Body of pancreas (tissue), 4 donors: ENCODE results near the gene ZNF74. TPM values are rescaled to one million over a fixed set of nuclear protein-coding genes. Genes with fewer than 3 reads are reported as not detected.

Experiments
- ATAC-seq: fragments of 150-250 bp; one replicate; pipeline ENCODE4 v1.9.1; 2016
- DNase-seq, 4 donors: peaks; one replicate each; pipeline ENCODE4 v3.0.0-alpha.2; 2019
- H3K27ac ChIP-seq, 4 donors: fragments of 200-600 bp; sonication (generic); 1 replicate in 3 of 4; 2 replicates in 1 of 4; pipeline versions ENCODE4 v1.5.1 to v1.6.1; 2016 to 2019; ENCODE audit warnings: mild to moderate bottlenecking in 1 of 4, mixed read lengths in 1 of 4, moderate library complexity in 1 of 4
- H3K27me3 ChIP-seq, 2 donors: fragments of 200-600 bp; sonication (generic); one replicate each; pipeline ENCODE4 v1.6.0; 2016; ENCODE audit warnings: mild to moderate bottlenecking in 1 of 2
- H3K36me3 ChIP-seq, 2 donors: fragments of 200-600 bp; sonication (generic); replicated peaks in 1 of 2; 2 replicates each; pipeline ENCODE4 v1.5.1; 2016; ENCODE audit warnings: low read depth in 2 of 2; ENCODE audit not compliant: insufficient read depth in 1 of 2
- H3K4me1 ChIP-seq: fragments of 200-600 bp; sonication (generic); one replicate; pipeline ENCODE4 v1.6.0; 2016
- H3K4me3 ChIP-seq, 2 donors: fragments of 200-600 bp; sonication (generic); 1 replicate in 1 of 2; 2 replicates in 1 of 2; pipeline ENCODE4 v1.5.1; 2016 to 2019
- H3K9me3 ChIP-seq, 3 donors: fragments of 200-600 bp; sonication (generic); 1 replicate in 2 of 3; 2 replicates in 1 of 3; pipeline ENCODE4 v1.5.1; 2016
- CTCF ChIP-seq, 7 experiments: fragments of 450-650 bp in 4 of 7; fragments of 200-600 bp in 3 of 7; sonication (generic) in 3 of 7; IDR thresholded peaks; one replicate each; pipeline ENCODE4 v1.5.1; 2016 to 2019; ENCODE audit warnings: antibody characterized with exemption in 7 of 7
- POLR2A ChIP-seq, 3 donors: fragments of 450-650 bp; IDR thresholded peaks; one replicate each; pipeline ENCODE4 v1.6.1; 2016; ENCODE audit warnings: antibody characterized with exemption in 3 of 3, mild to moderate bottlenecking in 2 of 3
- WGBS, 2 donors: methylation state at CpG; one replicate each; pipeline ENCODE4 v1.1.5; 2017; 5-methylcytosine and 5-hydroxymethylcytosine counted together
- intact Hi-C: fragments of 100-400 bp; cut with DNase I; formaldehyde crosslinking; loops from one replicate; pipeline ENCODE4 v1.15.1; 2023
- total RNA-seq, 2 donors: library from RNA; depleted of rRNA; stranded (reverse); fragments of >200 nt; gene quantifications; one replicate each; pipeline ENCODE4 v1.1.0, GENCODE V29; 2016

The ZNF74 gene
- total RNA-seq, 2 donors from 2014 or later = 7.3 to 10.4 TPM

- TF ChIP-seq CTCF (IDR thresholded peaks at IDR 0.05) = no peak
- TF ChIP-seq POLR2A (IDR thresholded peaks at IDR 0.05) = no peak
- no peaks in the 10 kb centered on the region for H3K36me3 ChIP-seq
- H3K27ac ChIP-seq = no peak overlapping the region
- H3K4me1 ChIP-seq = peaks cover 40% of the 10 kb centered on the region
- no peak for DNase-seq
- H3K9me3 ChIP-seq = no peaks in the 10 kb centered on the region
- H3K27me3 ChIP-seq = peaks cover 0 to 18% of the 10 kb centered on the region in 2 donors
- H3K4me3 ChIP-seq = no peak overlapping the region
- intact Hi-C loops = loop anchor here (5.0 kb wide), 1 partner anchor 66 kb away; no protein-coding TSS in a partner anchor
- WGBS, 2 donors = 40 to 46% methylated on average over 2 to 12 of the region's 12 CpGs
- no peak for ATAC-seq
These were observed 32.3 kb downstream of the ZNF74 start for GRCh38 chr22:20426259-20426615.

- H3K4me1 ChIP-seq = peaks cover 47% of the 10 kb centered on the region
- DNase-seq (no peak), ATAC-seq (no peak)
- H3K27ac ChIP-seq = no peak overlapping the region
- 89 to 94% methylated on average over 5 to 8 of the region's 8 CpGs for WGBS, 2 donors
- no peak overlapping the region for H3K4me3 ChIP-seq
- TF ChIP-seq CTCF (IDR thresholded peaks at IDR 0.05) (no peak), POLR2A (IDR thresholded peaks at IDR 0.05) (no peak)
- intact Hi-C loops = loop anchor here (5.0 kb wide), 1 partner anchor 65 kb away; no protein-coding TSS in a partner anchor
- peaks cover 0 to 18% of the 10 kb centered on the region in 2 donors for H3K27me3 ChIP-seq
- no peaks in the 10 kb centered on the region for H3K9me3 ChIP-seq
- no peaks in the 10 kb centered on the region for H3K36me3 ChIP-seq
These were observed 33.4 kb downstream of the ZNF74 start for GRCh38 chr22:20427104-20427944.

- Histone ChIP-seq H3K4me1 (peaks cover 45% of the 10 kb centered on the region), H3K27me3 (peaks cover 0 to 18% of the 10 kb centered on the region in 2 donors), H3K36me3 (no peaks in the 10 kb centered on the region), H3K9me3 (no peaks in the 10 kb centered on the region), H3K4me3 (no peak overlapping the region), H3K27ac (no peak overlapping the region)
- DNase-seq (no peak), ATAC-seq (no peak)
- no peak for TF ChIP-seq POLR2A (IDR thresholded peaks at IDR 0.05)
- TF ChIP-seq CTCF (IDR thresholded peaks at IDR 0.05) = no peak
- 85 to 91% methylated on average over 4 of the region's 4 CpGs for WGBS, 2 donors
- intact Hi-C loops = loop anchor here (5.0 kb wide), 1 partner anchor 64 kb away; no protein-coding TSS in a partner anchor
These were observed 34.0 kb downstream of the ZNF74 start for GRCh38 chr22:20427945-20428417.

GRCh38 chr22:20428496-20429253, 34.7 kb downstream of the ZNF74 start:
- intact Hi-C loops = loop anchor here (5.0 kb wide), 1 partner anchor 64 kb away; no protein-coding TSS in a partner anchor
- Histone ChIP-seq H3K27me3 (peaks cover 0 to 18% of the 10 kb centered on the region in 2 donors), H3K36me3 (no peaks in the 10 kb centered on the region), H3K9me3 (no peaks in the 10 kb centered on the region), H3K27ac (no peak overlapping the region), H3K4me1 (peaks cover 38% of the 10 kb centered on the region), H3K4me3 (peak overlapping the region in 1 of 2 donors; percentile 3)
- 66 to 75% methylated on average over 20 to 23 of the region's 23 CpGs for WGBS, 2 donors
- TF ChIP-seq CTCF (IDR thresholded peaks at IDR 0.05) (no peak), POLR2A (IDR thresholded peaks at IDR 0.05) (no peak)
- DNase-seq = no peak
- ATAC-seq = no peak
